C4-2B (cell line): Measurements from ENCODE around the gene CEP164.
A peak's percentile ranks its signal among the peaks of the same experiment; 100 is the strongest.

ENCODE experiments used
- H3K27ac ChIP-seq: fragments of 450-650 bp; 2 replicates; pipeline ENCODE4 v1.5.1; 2017
- CTCF ChIP-seq: fragments of 450-650 bp; conservative IDR thresholded peaks from 2 replicates; pipeline ENCODE4 v1.5.1; 2017; ENCODE audit warnings: mild to moderate bottlenecking
- ZFX ChIP-seq: fragments of 450-650 bp; IDR thresholded peaks from 2 replicates; pipeline ENCODE4 v1.6.1; 2017

The CEP164 gene

GRCh38 chr11:117443266-117444186, 115.9 kb downstream of the CEP164 start:
- TF ChIP-seq CTCF (peak; percentile 77), ZFX (no peak)
- no peak overlapping the region for H3K27ac ChIP-seq

GRCh38 chr11:117444256-117444655, 116.6 kb downstream of the CEP164 start:
- TF ChIP-seq CTCF (no peak), ZFX (no peak)
- no peak overlapping the region for H3K27ac ChIP-seq

- no peak for TF ChIP-seq ZFX
- no peak for TF ChIP-seq CTCF
Observed at GRCh38 chr11:117444711-117445658, 117.3 kb downstream of the CEP164 start.

GRCh38 chr11:117449111-117449693, 121.5 kb downstream of the CEP164 start:
- H3K27ac ChIP-seq = no peak overlapping the region
- TF ChIP-seq CTCF (no peak), ZFX (no peak)

More at GRCh38 chr11:117444711-117445658, 117.3 kb downstream of the CEP164 start:
- H3K27ac ChIP-seq = no peak overlapping the region

GRCh38 chr11:117453886-117454563, 126.4 kb downstream of the CEP164 start:
- H3K27ac ChIP-seq = no peak overlapping the region
- TF ChIP-seq CTCF = no peak
- TF ChIP-seq ZFX = no peak

- no peak overlapping the region for H3K27ac ChIP-seq
Observed at GRCh38 chr11:117454564-117454917, 126.9 kb downstream of the CEP164 start.

More at GRCh38 chr11:117454564-117454917, 126.9 kb downstream of the CEP164 start:
- TF ChIP-seq CTCF = no peak
- TF ChIP-seq ZFX = no peak
